Activated CD4-positive, CD25-positive, alpha-beta regulatory T cell treated with anti-CD3 and anti-CD28 coated beads, Interleukin-2, amount 50 U/mL, for 24 hours (primary cell): ENCODE results near the gene UBXN10.

Experiments used
- ATAC-seq, 2 donors: fragments of 150-1000 bp; cut with Tn5 transposase; one replicate each; pipeline ENCODE4 v1.10.0; 2021; ENCODE audit warnings: mild to moderate bottlenecking in 1 of 2, moderate library complexity in 1 of 2

UBXN10 gene

GRCh38 chr1:20185834-20186782, at the start of gene UBXN10, which contains the start of gene PLA2G2C:
Gene UBXN10 (plus strand): TSS chr1:20186096. CDS start chr1:20190562, 4,466 bp downstream.
Gene PLA2G2C (minus strand): TSS chr1:20186518. CDS start chr1:20177363, 9,155 bp downstream.
- ATAC-seq: peak; percentile 46 to 52

GRCh38 chr1:20136249-20136648, 49.6 kb upstream of the UBXN10 start:
- ATAC-seq: no peak

GRCh38 chr1:20137055-20137454, 48.8 kb upstream of the UBXN10 start:
- ATAC-seq: no peak

- ATAC-seq: no peak
These were observed 48.3 kb upstream of the UBXN10 start for GRCh38 chr1:20137604-20138003.

- no peak for ATAC-seq
These were observed 47.5 kb upstream of the UBXN10 start for GRCh38 chr1:20138346-20138745.

- ATAC-seq: no peak
These were observed 46.8 kb upstream of the UBXN10 start, which contains the start of gene PLA2G2F for GRCh38 chr1:20138961-20139550. Gene PLA2G2F (plus strand): TSS chr1:20139323. CDS start chr1:20139428, 105 bp downstream.

GRCh38 chr1:20139776-20140612, 45.9 kb upstream of the UBXN10 start:
- ATAC-seq: no peak

GRCh38 chr1:20141001-20141400, 44.9 kb upstream of the UBXN10 start:
- no peak for ATAC-seq

GRCh38 chr1:20141466-20141865, 44.4 kb upstream of the UBXN10 start:
- no peak for ATAC-seq

GRCh38 chr1:20142001-20142710, 43.7 kb upstream of the UBXN10 start:
- ATAC-seq: no peak

- no peak for ATAC-seq
These were observed 42.6 kb upstream of the UBXN10 start for GRCh38 chr1:20143318-20143717.

- no peak for ATAC-seq
These were observed 41.9 kb upstream of the UBXN10 start for GRCh38 chr1:20143734-20144565.

GRCh38 chr1:20147846-20148570, 37.9 kb upstream of the UBXN10 start:
- ATAC-seq: no peak

GRCh38 chr1:20148571-20149500, 37.1 kb upstream of the UBXN10 start:
- ATAC-seq: no peak

GRCh38 chr1:20149601-20150325, 36.1 kb upstream of the UBXN10 start:
- no peak for ATAC-seq

GRCh38 chr1:20150326-20150705, 35.6 kb upstream of the UBXN10 start:
- ATAC-seq: no peak

- no peak for ATAC-seq
These were observed 34.9 kb upstream of the UBXN10 start for GRCh38 chr1:20150969-20151368.

- peak; percentile 90 to 92 for ATAC-seq
These were observed 33.8 kb upstream of the UBXN10 start for GRCh38 chr1:20151906-20152598.
